Raji (cell line): ENCODE measurements around the gene ADM.

Source experiments
- POLR2A ChIP-seq: IDR thresholded peaks from 2 replicates; pipeline ENCODE4 v1.6.1; 2011; ENCODE audit warnings: low read depth, low read length, control low read depth; ENCODE audit not compliant: insufficient read depth

ADM gene, protein sequence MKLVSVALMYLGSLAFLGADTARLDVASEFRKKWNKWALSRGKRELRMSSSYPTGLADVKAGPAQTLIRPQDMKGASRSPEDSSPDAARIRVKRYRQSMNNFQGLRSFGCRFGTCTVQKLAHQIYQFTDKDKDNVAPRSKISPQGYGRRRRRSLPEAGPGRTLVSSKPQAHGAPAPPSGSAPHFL

DNA sequence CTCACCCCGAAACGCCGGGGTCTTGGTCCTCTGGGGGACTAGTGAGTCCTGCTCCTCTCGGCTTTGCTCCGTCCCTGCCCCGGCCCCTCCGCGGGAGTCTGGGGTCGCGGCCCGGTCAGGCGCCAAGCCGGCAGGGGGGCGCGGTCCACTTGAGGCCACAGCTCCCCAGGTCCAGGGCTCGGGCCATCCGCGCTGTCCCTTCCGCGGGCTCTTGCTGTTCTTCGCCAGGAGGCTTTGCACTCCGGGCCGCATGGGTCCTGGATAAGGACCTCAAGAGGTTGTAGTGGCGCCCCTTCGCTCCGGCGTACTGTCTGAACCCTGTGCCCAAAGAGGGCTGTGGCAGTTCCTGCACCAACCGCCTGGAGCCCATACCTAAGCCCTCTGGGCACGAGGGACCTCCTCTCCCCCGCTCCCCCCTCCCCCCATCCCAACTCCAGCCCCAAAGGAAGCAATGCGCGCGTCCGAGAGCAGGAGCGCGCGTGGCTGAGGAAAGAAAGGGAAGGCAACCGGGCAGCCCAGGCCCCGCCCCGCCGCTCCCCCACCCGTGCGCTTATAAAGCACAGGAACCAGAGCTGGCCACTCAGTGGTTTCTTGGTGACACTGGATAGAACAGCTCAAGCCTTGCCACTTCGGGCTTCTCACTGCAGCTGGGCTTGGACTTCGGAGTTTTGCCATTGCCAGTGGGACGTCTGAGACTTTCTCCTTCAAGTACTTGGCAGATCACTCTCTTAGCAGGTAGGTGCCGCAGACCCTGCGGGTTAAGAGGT lies at the start of gene ADM:
Gene ADM, plus strand, starts transcription at position 579 of the 767 bp plus-strand sequence. CDS start 628 bp downstream, outside the sequence.
- TF ChIP-seq POLR2A: no peak

DNA sequence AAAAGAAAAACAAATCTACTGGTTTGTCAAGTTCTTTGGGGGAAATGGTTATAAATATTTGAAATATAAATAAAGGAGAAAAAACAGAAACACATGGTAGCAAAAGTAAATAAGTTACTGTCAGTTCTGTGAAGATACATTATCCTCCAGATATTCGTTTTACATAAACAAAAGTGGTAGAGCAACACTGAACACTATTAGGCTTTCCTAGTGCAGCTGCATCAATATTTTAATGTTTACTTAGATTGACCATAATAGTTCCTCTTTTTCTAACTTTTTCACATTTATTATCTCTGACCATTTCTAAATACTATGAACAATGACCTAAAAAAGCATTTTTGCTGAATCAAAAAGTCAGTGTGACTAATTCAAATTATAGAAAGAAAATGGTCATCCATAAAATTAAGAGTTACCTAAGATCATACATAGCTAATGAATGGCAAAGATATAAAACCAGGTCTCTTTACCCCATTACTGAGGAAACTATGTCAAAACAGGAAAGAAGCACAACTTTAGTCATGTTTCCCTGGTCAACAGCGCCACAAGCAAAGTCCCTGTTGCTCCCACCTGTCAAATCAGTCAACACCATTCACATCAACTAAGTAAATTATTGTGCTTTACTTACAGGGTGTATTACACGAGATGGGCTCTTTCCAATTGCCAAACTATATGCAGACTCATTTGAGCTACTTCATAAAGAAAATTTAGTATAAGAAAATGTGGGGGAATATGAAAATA lies 49.3 kb upstream of the ADM start:
- TF ChIP-seq POLR2A: no peak

DNA sequence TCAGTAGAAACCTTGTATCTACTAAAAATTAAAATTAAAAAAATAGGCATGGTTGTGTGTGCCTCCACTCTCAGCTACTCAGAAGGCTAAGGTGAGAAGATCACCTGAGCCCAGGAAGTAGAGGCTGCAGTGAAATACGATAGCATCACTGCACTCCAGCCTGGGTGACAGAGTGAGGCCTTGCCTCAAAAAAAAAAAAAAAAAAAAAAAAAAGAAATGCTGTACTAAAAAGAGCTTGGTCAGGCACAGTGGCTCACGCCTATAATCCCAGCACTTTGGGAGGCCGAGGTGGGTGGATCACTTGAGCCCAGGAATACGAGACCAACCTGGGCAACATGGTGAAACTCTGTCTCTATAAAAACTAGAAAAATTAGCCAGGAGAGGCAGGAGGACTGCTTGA lies 47.4 kb upstream of the ADM start:
- TF ChIP-seq POLR2A: no peak

DNA sequence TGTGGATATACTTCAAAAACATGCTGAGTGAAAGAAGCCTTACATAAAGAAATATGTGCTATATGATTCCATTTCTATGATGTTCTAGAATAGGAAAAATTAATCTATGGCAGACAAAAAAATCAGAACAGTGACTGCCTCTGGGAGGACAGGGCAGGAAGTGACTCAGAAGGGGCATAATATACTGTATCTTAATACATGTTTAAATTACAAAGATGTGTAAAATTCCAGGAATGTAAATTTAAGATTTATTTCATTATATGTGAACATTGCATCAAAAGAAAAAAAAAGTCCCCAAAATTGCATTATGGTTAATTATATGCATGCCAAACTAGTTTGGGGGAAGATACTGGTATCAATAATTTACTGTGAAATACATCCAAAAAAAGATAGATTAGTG lies 43.1 kb upstream of the ADM start:
- TF ChIP-seq POLR2A: no peak

DNA sequence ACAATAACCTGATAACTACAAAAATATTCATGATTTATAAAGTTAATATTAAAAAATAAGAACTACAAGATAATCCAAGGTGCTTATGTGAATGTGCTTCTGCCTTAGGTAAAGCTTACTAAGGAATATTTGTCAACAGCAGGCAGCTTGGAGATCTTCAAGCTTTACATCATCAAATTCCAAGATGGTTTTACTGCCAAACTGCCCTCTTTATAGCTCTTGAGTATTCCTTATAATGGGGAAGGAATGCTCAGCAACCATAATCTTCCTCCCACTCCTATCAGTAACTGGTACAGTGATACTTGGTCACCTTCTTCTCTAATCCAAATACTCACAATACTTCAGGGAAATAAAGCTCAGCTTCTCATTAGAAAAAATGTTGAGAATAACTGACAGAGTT lies 40.9 kb upstream of the ADM start:
- TF ChIP-seq POLR2A: no peak

DNA sequence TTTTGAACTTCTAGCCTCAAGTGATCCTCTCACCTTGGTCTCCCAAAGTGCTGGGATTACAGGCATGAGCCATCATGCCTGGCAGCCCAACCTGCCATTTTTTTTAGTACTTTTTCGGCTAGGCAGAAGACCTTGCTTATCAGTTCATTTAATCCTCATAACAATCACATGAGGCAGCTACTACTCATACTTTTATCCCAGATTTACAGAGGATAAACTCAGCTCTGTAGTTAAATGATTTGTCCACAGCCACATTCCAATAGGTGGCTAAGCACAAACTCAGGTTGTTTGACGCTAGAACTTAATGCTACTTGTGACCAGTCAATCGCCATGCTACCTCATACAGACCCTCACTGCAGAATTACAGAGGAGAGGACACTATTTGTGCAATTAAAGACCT lies 38.9 kb upstream of the ADM start:
- no peak for TF ChIP-seq POLR2A

DNA sequence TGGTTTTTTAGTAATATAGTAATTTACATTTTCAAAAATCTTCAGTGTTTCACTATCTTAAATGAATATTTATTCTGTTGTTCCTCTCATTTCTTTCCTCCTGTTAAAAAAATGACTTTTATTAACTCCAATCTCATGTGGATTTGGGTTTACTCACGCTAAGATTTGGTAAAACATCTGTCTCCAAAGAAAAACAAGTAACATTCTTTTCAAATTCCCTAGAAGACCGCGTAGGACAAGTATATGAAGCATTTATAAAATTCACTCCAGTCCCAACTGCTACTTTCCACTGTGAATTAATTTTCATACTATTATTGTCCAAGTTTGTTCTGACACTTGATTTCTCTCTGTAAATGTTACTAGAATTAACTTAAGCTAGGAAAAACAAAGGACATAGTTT lies 37.1 kb upstream of the ADM start:
- TF ChIP-seq POLR2A: no peak

DNA sequence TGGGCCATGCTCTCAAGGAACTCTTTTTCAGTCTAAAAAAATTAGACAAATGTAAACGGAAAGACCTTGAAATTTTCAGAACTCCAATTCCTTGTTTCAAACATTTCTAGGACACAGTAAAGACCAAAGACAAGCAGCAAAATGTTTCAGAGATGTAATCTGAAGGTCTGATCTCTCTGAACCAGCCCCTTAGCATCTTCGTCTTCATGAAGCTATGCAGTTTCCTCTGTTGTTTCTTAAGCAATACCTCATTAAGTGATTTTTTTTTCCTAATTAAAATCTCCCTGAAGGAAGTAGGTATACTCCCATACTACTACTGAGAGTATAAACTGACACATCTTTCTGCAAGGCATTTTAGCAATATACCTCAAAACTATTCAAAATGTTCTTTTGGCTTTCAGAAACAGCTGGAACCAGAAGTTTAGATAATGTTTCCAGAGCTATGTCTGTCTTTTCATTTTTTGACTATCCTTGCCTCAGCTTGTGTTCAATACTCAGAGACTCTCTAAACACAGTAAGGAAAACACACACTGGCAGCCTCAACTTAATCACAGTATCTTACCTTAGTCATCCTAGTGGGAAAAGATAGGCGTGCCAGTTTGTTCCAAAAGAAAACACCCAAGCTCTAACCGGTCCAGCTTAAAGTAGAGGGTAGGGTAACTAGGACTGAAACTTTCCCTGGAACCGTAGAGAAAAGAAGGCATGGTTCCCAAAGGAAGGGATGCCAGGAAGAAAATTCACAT lies 36.0 kb upstream of the ADM start:
- no peak for TF ChIP-seq POLR2A

DNA sequence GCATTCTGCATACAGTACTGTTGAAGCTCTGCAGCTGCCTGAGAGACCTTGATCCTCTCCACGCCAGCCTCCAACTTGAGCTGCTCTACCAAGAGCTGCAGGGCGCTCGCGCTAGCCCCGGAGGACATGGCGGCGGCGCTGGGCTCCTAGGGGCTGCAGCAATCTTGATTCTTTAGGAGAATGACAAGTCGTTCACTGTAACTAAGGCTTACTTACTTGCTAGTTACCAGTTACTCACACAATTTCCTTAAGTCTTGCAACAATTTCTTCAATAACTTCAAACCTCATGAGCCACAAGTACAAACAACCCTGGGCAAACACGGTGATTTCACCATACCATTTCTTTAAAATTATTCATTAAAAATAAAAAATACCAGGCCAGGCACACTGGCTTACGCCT lies 32.7 kb upstream of the ADM start:
- TF ChIP-seq POLR2A: no peak

DNA sequence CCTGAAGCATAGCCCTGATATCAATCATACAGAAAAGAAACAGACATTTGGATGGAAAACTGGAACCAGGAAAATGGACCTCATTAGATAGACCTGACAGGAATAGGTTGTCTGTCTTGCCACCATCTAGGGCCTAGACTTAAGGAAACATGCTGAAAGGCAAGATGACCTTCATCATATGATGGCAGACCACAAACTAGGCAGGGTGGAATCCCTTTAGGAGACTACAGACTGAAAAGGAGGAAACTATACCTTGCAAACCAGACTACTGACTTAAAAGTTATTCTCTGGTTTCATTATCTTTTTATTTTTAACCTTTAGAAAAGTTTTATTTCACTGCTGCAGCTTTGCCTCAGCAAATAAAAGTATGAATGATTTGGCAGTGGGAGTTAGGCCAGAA lies 31.1 kb upstream of the ADM start:
- TF ChIP-seq POLR2A: no peak

DNA sequence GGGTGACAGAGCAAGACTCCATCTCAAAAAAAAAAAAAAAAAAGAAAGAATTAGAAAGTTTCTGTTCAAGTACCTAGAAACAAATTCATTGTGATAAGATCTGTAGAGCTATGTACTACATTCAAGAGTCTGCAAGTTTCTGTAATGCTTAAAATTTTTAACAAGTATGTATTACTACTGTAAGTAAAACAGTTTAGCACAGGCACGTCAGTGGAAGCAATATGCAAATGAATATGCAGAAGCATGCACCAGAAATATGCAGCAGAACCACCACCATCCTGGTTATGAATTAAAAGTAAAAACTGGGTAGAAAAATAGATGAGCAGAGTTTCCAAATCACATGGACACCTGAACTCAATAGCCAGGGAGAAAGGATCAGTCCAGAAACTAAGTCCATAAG lies 30.1 kb upstream of the ADM start:
- no peak for TF ChIP-seq POLR2A

DNA sequence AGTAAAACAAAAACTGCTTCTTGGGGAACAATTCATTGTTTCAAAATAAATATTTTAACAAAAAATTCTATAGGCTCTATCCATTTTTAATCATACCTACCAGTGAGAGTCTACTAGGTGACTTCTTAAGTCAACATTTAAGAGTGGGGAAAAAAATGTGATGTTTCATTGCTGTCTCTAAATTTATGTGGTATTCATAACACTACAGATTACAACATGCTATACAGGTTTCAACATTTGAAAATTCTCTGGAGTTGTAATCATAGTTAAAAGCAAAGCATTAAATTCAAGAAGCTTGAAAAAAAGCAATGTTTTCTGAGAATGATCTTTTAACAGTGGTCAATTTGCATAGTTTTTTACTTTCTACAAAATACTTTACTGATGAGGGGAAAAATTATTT lies 29.2 kb upstream of the ADM start:
- TF ChIP-seq POLR2A: no peak

DNA sequence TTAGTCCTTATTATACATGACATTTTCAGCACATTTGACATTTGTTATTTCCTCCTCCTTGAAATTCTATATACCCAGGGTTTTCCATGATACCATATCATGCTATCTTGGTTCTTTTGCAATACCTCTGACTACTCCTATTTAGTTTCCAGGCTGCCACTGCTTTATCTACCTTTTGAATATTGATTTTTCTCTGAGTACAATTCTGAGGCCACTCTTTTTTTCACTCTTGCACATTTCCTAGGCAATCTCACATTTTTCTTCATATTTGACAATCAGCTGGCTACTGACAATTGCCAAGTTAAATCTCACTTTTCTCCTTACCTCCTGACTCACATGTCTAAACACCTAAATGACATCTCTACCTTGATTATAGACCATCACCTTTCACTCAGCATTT lies 22.8 kb upstream of the ADM start:
- no peak for TF ChIP-seq POLR2A

DNA sequence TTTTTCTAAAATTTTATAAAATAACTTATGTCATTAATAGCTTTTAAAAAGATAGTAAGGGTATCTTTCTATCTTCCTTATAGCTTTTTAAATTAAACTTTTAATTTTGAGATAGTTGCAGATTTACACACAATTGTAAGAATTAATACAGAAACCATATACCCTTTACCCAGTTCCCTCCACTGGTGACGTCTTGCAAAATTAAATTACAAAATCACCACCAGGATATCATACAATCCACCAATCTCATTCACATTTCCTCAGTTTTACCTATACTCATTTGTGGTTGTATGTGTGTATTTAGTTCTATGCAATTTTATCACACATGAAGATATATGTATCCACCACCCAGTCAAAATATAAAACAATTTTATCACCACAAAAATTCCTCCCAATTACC lies 20.9 kb upstream of the ADM start:
- TF ChIP-seq POLR2A: no peak

DNA sequence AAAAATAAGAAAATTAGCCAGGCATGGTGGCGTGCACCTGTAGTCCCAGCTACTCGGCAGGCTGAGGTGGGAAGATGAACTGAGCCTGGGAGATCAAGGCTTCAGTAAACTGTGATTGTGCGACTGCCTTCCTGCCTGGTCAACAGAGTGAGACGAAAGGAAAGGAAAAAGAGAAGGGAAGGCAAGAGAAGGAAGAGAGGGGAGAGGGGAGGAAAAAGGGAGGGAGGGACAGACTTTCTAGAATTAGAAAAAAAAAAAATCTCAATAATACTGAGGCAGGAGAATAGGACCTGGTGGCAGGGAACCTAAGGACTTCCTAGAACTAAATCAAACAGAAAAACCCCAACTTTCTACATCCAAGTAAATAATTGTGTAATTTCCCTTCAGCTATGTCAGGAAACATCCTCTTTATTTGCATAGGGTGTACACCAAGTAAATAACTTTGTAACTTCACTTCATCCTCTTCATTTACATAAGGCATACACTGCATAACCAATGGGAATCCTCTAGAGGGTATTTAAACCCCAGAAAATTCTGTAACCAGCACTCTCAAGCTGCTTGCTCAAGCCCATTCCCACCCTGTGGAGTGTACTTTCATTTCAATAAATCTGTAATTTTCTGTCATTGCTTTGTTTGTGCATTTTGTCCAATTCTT lies 19.6 kb upstream of the ADM start:
- TF ChIP-seq POLR2A: no peak
